Neural crest cell (in vitro differentiated cells): ENCODE data around the gene RAB39B. TPM values are rescaled to one million over a fixed set of nuclear protein-coding genes. Genes with fewer than 3 reads are reported as not detected.
"Not testable (repeated sequence)": the region's sequence is repeated elsewhere in the genome, so short reads cannot be mapped to it uniquely, and the experiment has no call there.

Experiments
- DNase-seq: peaks from one replicate; pipeline ENCODE4 v3.0.0; 2021; ENCODE audit warnings: low read depth, mixed read lengths, low spot score
- H3K27ac Mint-ChIP-seq: one replicate; pipeline ENCODE4 v1.8.0; 2021; ENCODE audit warnings: mild to moderate bottlenecking, mixed read lengths; ENCODE audit not compliant: unreplicated experiment
- H3K27me3 Mint-ChIP-seq: 2 replicates; pipeline ENCODE4 v1.8.0; 2021; ENCODE audit warnings: low read depth, mild to moderate bottlenecking, mixed read lengths
- H3K36me3 Mint-ChIP-seq: 2 replicates; pipeline ENCODE4 v1.8.0; 2021; ENCODE audit warnings: low read depth, mild to moderate bottlenecking, mixed read lengths
- H3K4me1 Mint-ChIP-seq: 2 replicates; pipeline ENCODE4 v1.8.0; 2021; ENCODE audit warnings: mixed read lengths
- H3K4me3 Mint-ChIP-seq: one replicate; pipeline ENCODE4 v1.8.0; 2021; ENCODE audit warnings: mild to moderate bottlenecking, mixed read lengths
- H3K9me3 Mint-ChIP-seq: 2 replicates; pipeline ENCODE4 v1.8.0; 2021; ENCODE audit warnings: mixed read lengths
- long read RNA-seq: library from polyadenylated mRNA; unstranded; transcript quantifications from one replicate; pipeline ENCODE4 v2.0.0, GENCODE V29; 2020
- total RNA-seq: library from RNA; stranded (reverse); gene quantifications from 2 replicates; pipeline ENCODE4 v1.2.1, GENCODE V29; 2021
- TF ChIP-seq, protein P1 (sequence below): fragments of 200-600 bp; sonication (generic); conservative IDR thresholded peaks from 2 replicates; pipeline ENCODE4 v1.5.0; 2021; ENCODE audit warnings: antibody characterized with exemption, mild to moderate bottlenecking

The RAB39B gene, protein sequence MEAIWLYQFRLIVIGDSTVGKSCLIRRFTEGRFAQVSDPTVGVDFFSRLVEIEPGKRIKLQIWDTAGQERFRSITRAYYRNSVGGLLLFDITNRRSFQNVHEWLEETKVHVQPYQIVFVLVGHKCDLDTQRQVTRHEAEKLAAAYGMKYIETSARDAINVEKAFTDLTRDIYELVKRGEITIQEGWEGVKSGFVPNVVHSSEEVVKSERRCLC
- 6.5 and 7.3 TPM in 2 replicates for total RNA-seq
- long read RNA-seq, transcript RAB39B-201 (2 exons, 3,505 nt): major isoform, 20 of 30 reads
- long read RNA-seq, partial matches to known transcripts: 0 of 30 reads
- long read RNA-seq, other reads (novel, unspliced or antisense): 10 of 30 reads

- peak within 1 kb of the TSS; percentile 92 for H3K27ac Mint-ChIP-seq
- peak; percentile 23 for DNase-seq
- H3K27me3 Mint-ChIP-seq: no peaks in the 10 kb centered on the region
- peak within 1 kb of the TSS; percentile 90 for H3K4me3 Mint-ChIP-seq
- peaks cover 15% of the 10 kb centered on the region for H3K4me1 Mint-ChIP-seq
- peaks cover 13% of the 10 kb centered on the region for H3K9me3 Mint-ChIP-seq
- peaks cover 2% of the 10 kb centered on the region for H3K36me3 Mint-ChIP-seq
- TF ChIP-seq, protein P1, sequence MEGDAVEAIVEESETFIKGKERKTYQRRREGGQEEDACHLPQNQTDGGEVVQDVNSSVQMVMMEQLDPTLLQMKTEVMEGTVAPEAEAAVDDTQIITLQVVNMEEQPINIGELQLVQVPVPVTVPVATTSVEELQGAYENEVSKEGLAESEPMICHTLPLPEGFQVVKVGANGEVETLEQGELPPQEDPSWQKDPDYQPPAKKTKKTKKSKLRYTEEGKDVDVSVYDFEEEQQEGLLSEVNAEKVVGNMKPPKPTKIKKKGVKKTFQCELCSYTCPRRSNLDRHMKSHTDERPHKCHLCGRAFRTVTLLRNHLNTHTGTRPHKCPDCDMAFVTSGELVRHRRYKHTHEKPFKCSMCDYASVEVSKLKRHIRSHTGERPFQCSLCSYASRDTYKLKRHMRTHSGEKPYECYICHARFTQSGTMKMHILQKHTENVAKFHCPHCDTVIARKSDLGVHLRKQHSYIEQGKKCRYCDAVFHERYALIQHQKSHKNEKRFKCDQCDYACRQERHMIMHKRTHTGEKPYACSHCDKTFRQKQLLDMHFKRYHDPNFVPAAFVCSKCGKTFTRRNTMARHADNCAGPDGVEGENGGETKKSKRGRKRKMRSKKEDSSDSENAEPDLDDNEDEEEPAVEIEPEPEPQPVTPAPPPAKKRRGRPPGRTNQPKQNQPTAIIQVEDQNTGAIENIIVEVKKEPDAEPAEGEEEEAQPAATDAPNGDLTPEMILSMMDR: no peak
Measured at GRCh38 chrX:155263854-155264628, at the start of gene RAB39B. Gene RAB39B (minus strand): TSS chrX:155264491. CDS start chrX:155264288, 203 bp downstream.

GRCh38 chrX:155313766-155314165 lies 49.5 kb upstream of the RAB39B start:
- no peak overlapping the region for H3K4me3 Mint-ChIP-seq
- H3K27me3 Mint-ChIP-seq: no peaks in the 10 kb centered on the region
- no peak overlapping the region for H3K27ac Mint-ChIP-seq
- H3K36me3 Mint-ChIP-seq: peaks cover 12% of the 10 kb centered on the region
- no peaks in the 10 kb centered on the region for H3K4me1 Mint-ChIP-seq
- H3K9me3 Mint-ChIP-seq: peaks cover 19% of the 10 kb centered on the region
- DNase-seq: no peak
- TF ChIP-seq, protein P1: no peak

GRCh38 chrX:155293771-155294170 lies 29.5 kb upstream of the RAB39B start:
- DNase-seq: no peak
- Mint-ChIP-seq H3K9me3 (peaks cover 19% of the 10 kb centered on the region), H3K4me1 (no peaks in the 10 kb centered on the region), H3K27me3 (no peaks in the 10 kb centered on the region), H3K36me3 (peaks cover 20% of the 10 kb centered on the region), H3K27ac (no peak overlapping the region), H3K4me3 (no peak overlapping the region)
- TF ChIP-seq, protein P1: no peak

DNA sequence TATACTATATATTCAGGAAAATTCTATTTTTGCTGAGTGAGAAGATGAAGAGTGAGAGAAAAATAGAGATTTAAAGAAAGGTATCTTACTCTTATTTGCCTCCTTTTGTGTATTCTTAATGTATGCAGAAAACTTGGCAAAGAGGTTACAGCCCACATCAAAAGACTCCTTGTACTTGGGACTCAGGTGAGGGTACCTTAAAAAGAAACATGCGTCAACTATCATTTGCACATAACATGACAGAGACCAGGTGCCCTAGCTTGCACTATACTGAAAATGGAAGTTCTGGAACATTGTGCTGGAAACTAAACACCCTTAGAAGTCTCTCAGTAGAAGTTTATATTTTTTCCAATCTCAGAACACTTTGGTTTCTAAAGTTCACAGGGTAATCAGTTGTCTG lies 15.6 kb upstream of the RAB39B start:
- H3K4me1 Mint-ChIP-seq: no peaks in the 10 kb centered on the region

DNA sequence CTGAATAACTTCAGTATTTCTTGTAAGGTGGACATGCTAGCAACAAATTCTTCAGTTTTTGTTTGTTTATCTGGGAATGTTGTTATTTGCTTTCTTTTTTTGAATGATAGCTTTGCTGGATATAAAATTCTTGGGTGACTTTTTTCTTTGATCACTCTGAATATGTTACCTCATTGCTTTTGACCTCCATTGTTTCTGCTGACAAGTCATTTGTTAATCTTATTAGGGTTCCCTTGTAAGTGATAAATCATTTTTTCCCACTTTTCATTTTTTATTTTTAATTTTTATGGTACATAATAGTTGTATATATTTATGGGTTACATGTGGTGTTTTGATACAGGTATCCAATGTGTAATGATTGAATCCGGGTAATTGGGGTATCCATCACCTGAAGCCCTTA lies 6.7 kb upstream of the RAB39B start:
- TF ChIP-seq, protein P1: no peak
- Mint-ChIP-seq H3K27ac (no peak overlapping the region), H3K9me3 (peaks cover 14% of the 10 kb centered on the region)

More for the DNA sequence above, 15.6 kb upstream of the RAB39B start:
- Mint-ChIP-seq H3K4me3 (no peak overlapping the region), H3K36me3 (peaks cover 5% of the 10 kb centered on the region), H3K27ac (no peak overlapping the region), H3K27me3 (no peaks in the 10 kb centered on the region), H3K9me3 (peaks cover 6% of the 10 kb centered on the region)
- no peak for DNase-seq
- TF ChIP-seq, protein P1: no peak

GRCh38 chrX:155267995-155268394 lies 3.7 kb upstream of the RAB39B start:
- not testable (repeated sequence) for H3K4me3 Mint-ChIP-seq, H3K36me3 Mint-ChIP-seq, DNase-seq, H3K27me3 Mint-ChIP-seq, H3K27ac Mint-ChIP-seq
- peaks cover 11% of the 10 kb centered on the region for H3K4me1 Mint-ChIP-seq
- H3K9me3 Mint-ChIP-seq: peaks cover 18% of the 10 kb centered on the region

More for the DNA sequence above, 6.7 kb upstream of the RAB39B start:
- no peaks in the 10 kb centered on the region for H3K4me1 Mint-ChIP-seq
- no peak overlapping the region for H3K4me3 Mint-ChIP-seq
- peaks cover 7% of the 10 kb centered on the region for H3K36me3 Mint-ChIP-seq
- no peak for DNase-seq
- H3K27me3 Mint-ChIP-seq: no peaks in the 10 kb centered on the region
